Measurements from ENCODE around the gene GPR63. TPM values are rescaled to one million over a fixed set of nuclear protein-coding genes. Genes with fewer than 3 reads are reported as not detected.
"Not testable (repeated sequence)": the region's sequence is repeated elsewhere in the genome, so short reads cannot be mapped to it uniquely, and the experiment has no call there.

GPR63 gene
- total RNA-seq = under 1 TPM; 0.69 to 0.92 TPM

GRCh38 chr6:96837081-96837971 is at the start of gene GPR63:
Gene GPR63 (minus strand): TSS chr6:96837477. CDS start chr6:96799731, 37,746 bp downstream.
- POLR2A ChIA-PET = interaction anchor here (0.8 kb wide), 1 partner anchor 19 kb away, joined by 3 read pairs; no protein-coding TSS in a partner anchor
- peak; percentile 78 for DNase-seq
- Mint-ChIP-seq H3K27ac (peak within 1 kb of the TSS; percentile 63), H3K4me1 (ENCODE audit: low read depth) (peaks cover 8% of the 10 kb centered on the region), H3K27me3 (peaks cover 59% of the 10 kb centered on the region), H3K9me3 (no peaks in the 10 kb centered on the region), H3K36me3 (ENCODE audit: low read depth) (no peaks in the 10 kb centered on the region), H3K4me3 (peak within 1 kb of the TSS; percentile 86)
- no peak for TF ChIP-seq CTCF (IDR thresholded peaks at IDR 0.05)
- intact Hi-C loops (cut with micrococcal nuclease) = loop anchor here (5.0 kb wide), 1 partner anchor 60 kb away; the partner anchor contains the start of gene NDUFAF4
- CTCF ChIA-PET = interaction anchor here (0.7 to 1.5 kb wide), 3 partner anchors 61 to 222 kb away, joined by 3 to 5 read pairs (median 3); no protein-coding TSS in a partner anchor
- ATAC-seq = peak; percentile 94

- Mint-ChIP-seq H3K27me3 (no peaks in the 10 kb centered on the region), H3K9me3 (no peaks in the 10 kb centered on the region), H3K27ac (no peak overlapping the region), H3K4me3 (no peak overlapping the region), H3K4me1 (ENCODE audit: low read depth) (peaks cover 12% of the 10 kb centered on the region), H3K36me3 (ENCODE audit: low read depth) (peaks cover 8% of the 10 kb centered on the region)
- intact Hi-C loops (cut with micrococcal nuclease) = loop anchor here (10.0 kb wide), 1 partner anchor 262 kb away; no protein-coding TSS in a partner anchor
- no peak for TF ChIP-seq CTCF (IDR thresholded peaks at IDR 0.05)
- CTCF ChIA-PET = interaction anchor here (1.2 kb wide), 1 partner anchor 11 kb away, joined by 3 read pairs; no protein-coding TSS in a partner anchor
- DNase-seq (no peak), ATAC-seq (no peak)
- POLR2A ChIA-PET = no interaction called here
Measured at GRCh38 chr6:96886519-96886918, 49.2 kb upstream of the GPR63 start.

- peak; percentile 91 for ATAC-seq
- intact Hi-C loops (cut with micrococcal nuclease) = loop anchor here (10.0 kb wide), 1 partner anchor 260 kb away; no protein-coding TSS in a partner anchor
- DNase-seq = peak; percentile 6
- POLR2A ChIA-PET; H3K9me3 Mint-ChIP-seq; H3K27me3 Mint-ChIP-seq; CTCF ChIA-PET; H3K4me3 Mint-ChIP-seq; H3K27ac Mint-ChIP-seq; H3K36me3 Mint-ChIP-seq (ENCODE audit: low read depth): not testable (repeated sequence)
- H3K4me1 Mint-ChIP-seq (ENCODE audit: low read depth) = peaks cover 12% of the 10 kb centered on the region
Measured at GRCh38 chr6:96885187-96885631, 47.9 kb upstream of the GPR63 start.

GRCh38 chr6:96878143-96878542 is 40.9 kb upstream of the GPR63 start:
- no peak for DNase-seq
- no peaks in the 10 kb centered on the region for H3K36me3 Mint-ChIP-seq (ENCODE audit: low read depth)
- TF ChIP-seq CTCF (IDR thresholded peaks at IDR 0.05) = no peak
- H3K27ac Mint-ChIP-seq = no peak overlapping the region
- intact Hi-C loops (cut with micrococcal nuclease) = no loop called here
- no peaks in the 10 kb centered on the region for H3K9me3 Mint-ChIP-seq
- ChIA-PET POLR2A (interaction anchor here (1.2 kb wide), 1 partner anchor 46 kb away, joined by 3 read pairs; the partner anchor contains the start of gene KLHL32), CTCF (interaction anchor here (0.8 kb wide), 1 partner anchor 19 kb away, joined by 5 read pairs; the partner anchor contains the start of gene NDUFAF4)
- H3K27me3 Mint-ChIP-seq = peaks cover 2% of the 10 kb centered on the region
- no peak overlapping the region for H3K4me3 Mint-ChIP-seq
- no peaks in the 10 kb centered on the region for H3K4me1 Mint-ChIP-seq (ENCODE audit: low read depth)
- no peak for ATAC-seq

GRCh38 chr6:96876886-96877545 is 39.7 kb upstream of the GPR63 start:
- no peaks in the 10 kb centered on the region for H3K4me1 Mint-ChIP-seq (ENCODE audit: low read depth)
- peaks cover 2% of the 10 kb centered on the region for H3K27me3 Mint-ChIP-seq
- no peaks in the 10 kb centered on the region for H3K36me3 Mint-ChIP-seq (ENCODE audit: low read depth)
- ATAC-seq (no peak), DNase-seq (no peak)
- H3K9me3 Mint-ChIP-seq = no peaks in the 10 kb centered on the region
- ChIA-PET POLR2A (interaction anchor here (1.2 kb wide), 1 partner anchor 47 kb away, joined by 3 read pairs; the partner anchor contains the start of gene KLHL32), CTCF (no interaction called here)
- intact Hi-C loops (cut with micrococcal nuclease) = no loop called here
- H3K4me3 Mint-ChIP-seq = no peak overlapping the region
- no peak for TF ChIP-seq CTCF (IDR thresholded peaks at IDR 0.05)
- H3K27ac Mint-ChIP-seq = no peak overlapping the region

All from activated CD8-positive, alpha-beta T cell treated with anti-CD3 and anti-CD28 coated beads for 36 hours (primary cell).